BLaER1 (cell line): ENCODE results near the gene BATF2.

Source experiments
- H3K27ac ChIP-seq: shearing (Covaris generic); formaldehyde crosslinking; 2 replicates; pipeline ENCODE4 v1.8.1; 2022
- H3K27me3 ChIP-seq: shearing (Covaris generic); formaldehyde crosslinking; 2 replicates; pipeline ENCODE4 v1.8.1; 2022
- H3K36me3 ChIP-seq: shearing (Covaris generic); formaldehyde crosslinking; 2 replicates; pipeline ENCODE4 v1.8.1; 2022
- H3K4me1 ChIP-seq: shearing (Covaris generic); formaldehyde crosslinking; 2 replicates; pipeline ENCODE4 v1.8.1; 2022
- H3K4me2 ChIP-seq: shearing (Covaris generic); formaldehyde crosslinking; 2 replicates; pipeline ENCODE4 v1.8.1; 2022
- H3K4me3 ChIP-seq: shearing (Covaris generic); formaldehyde crosslinking; 2 replicates; pipeline ENCODE4 v1.8.1; 2022
- H3K9ac ChIP-seq: shearing (Covaris generic); formaldehyde crosslinking; 2 replicates; pipeline ENCODE4 v1.8.1; 2022
- H3K9me3 ChIP-seq: shearing (Covaris generic); formaldehyde crosslinking; 2 replicates; pipeline ENCODE4 v1.8.1; 2022
- H4K20me1 ChIP-seq: shearing (Covaris generic); formaldehyde crosslinking; 2 replicates; pipeline ENCODE4 v1.8.1; 2022
- Cebpa-rat ChIP-seq: shearing (Covaris generic); IDR thresholded peaks from 2 replicates; pipeline ENCODE4 v1.8.1; 2022

The BATF2 gene

DNA sequence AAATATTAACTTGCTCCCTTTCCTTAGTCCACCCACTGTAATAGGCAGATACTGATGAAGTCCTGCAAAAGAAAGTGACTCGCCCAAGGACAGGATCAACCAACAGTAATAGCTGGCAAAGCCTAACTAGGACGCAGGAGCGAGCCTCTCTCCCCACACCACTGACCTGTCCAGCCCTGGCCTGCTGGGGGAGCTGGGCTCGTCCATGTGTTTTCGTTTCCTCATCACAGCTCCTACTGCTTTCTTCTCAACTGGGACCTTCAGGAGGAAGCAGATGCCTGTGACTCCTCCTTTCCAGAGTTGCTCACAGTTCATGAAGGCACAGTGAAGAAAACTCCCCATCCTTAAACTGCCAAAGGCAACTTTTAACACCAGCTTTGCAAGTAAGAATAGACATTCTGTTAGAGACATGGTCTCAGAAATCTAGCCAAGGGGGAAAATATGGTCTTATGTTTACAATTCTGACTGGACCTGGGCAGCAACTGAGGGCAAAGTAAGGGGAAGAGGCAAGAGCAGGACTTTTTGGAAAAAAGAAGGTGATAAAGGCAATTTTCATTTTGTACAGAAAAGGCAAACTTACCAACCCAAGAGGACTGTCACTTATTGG lies 49.5 kb downstream of the BATF2 start:
- no peaks in the 10 kb centered on the region for H3K4me1 ChIP-seq
- TF ChIP-seq Cebpa-rat = no peak
- no peaks in the 10 kb centered on the region for H3K27me3 ChIP-seq
- no peaks in the 10 kb centered on the region for H4K20me1 ChIP-seq
- no peak overlapping the region for H3K27ac ChIP-seq
- H3K36me3 ChIP-seq = no peaks in the 10 kb centered on the region
- no peaks in the 10 kb centered on the region for H3K9me3 ChIP-seq
- no peak overlapping the region for H3K4me3 ChIP-seq
- no peak overlapping the region for H3K4me2 ChIP-seq
- H3K9ac ChIP-seq = no peak overlapping the region
